Right atrium auricular region (tissue), 2 donors: ENCODE data around the gene PTPRU. TPM values are rescaled to one million over a fixed set of nuclear protein-coding genes. Genes with fewer than 3 reads are reported as not detected.
"Not testable (repeated sequence)": the region's sequence is repeated elsewhere in the genome, so short reads cannot be mapped to it uniquely, and the experiment has no call there.

Experiments used
- DNase-seq: peaks from one replicate; pipeline ENCODE4 v3.0.0-alpha.2; 2019; ENCODE audit warnings: low spot score
- H3K27ac ChIP-seq, 2 donors: fragments of 200-600 bp; sonication (generic); 1 replicate in 1 of 2; 2 replicates in 1 of 2; pipeline ENCODE4 v1.5.1; 2016 to 2019
- H3K27me3 ChIP-seq, 2 donors: fragments of 200-600 bp; sonication (generic); one replicate each; pipeline versions ENCODE4 v1.5.1 to v1.6.0; 2017 to 2019
- H3K36me3 ChIP-seq: fragments of 200-600 bp; sonication (generic); one replicate; pipeline ENCODE4 v1.5.1; 2016
- H3K4me1 ChIP-seq, 2 donors: fragments of 200-600 bp; sonication (generic); one replicate each; pipeline versions ENCODE4 v1.5.1 to v1.6.0; 2017 to 2019
- H3K4me3 ChIP-seq, 2 donors: fragments of 200-600 bp; sonication (generic); 1 replicate in 1 of 2; 2 replicates in 1 of 2; pipeline ENCODE4 v1.5.1; 2017 to 2019; ENCODE audit warnings: mild to moderate bottlenecking in 1 of 2, moderate library complexity in 1 of 2
- H3K9me3 ChIP-seq, 2 donors: fragments of 200-600 bp; sonication (generic); one replicate each; pipeline ENCODE4 v1.5.1; 2019
- CTCF ChIP-seq, 2 donors: fragments of 200-600 bp; sonication (generic); IDR thresholded peaks; one replicate each; pipeline ENCODE4 v1.5.1; 2019; ENCODE audit warnings: antibody characterized with exemption in 2 of 2
- total RNA-seq, 2 donors: library from RNA; depleted of rRNA; stranded (reverse); fragments of >200 nt; gene quantifications; one replicate each; pipeline ENCODE4 v1.1.0, GENCODE V29; 2016

Gene PTPRU
- total RNA-seq, 2 donors from 2014 or later, result 15.9 to 22.4 TPM

- Histone ChIP-seq H3K27me3 (no peaks in the 10 kb centered on the region), H3K4me3 (no peak overlapping the region), H3K27ac (no peak overlapping the region), H3K4me1 (no peaks in the 10 kb centered on the region), H3K36me3 (peaks cover 43% of the 10 kb centered on the region), H3K9me3 (no peaks in the 10 kb centered on the region)
- no peak for DNase-seq
- TF ChIP-seq CTCF (IDR thresholded peaks at IDR 0.05), result no peak
These were observed 25.0 kb upstream of the PTPRU start for GRCh38 chr1:29211086-29212030.

GRCh38 chr1:29213055-29213454 is 23.3 kb upstream of the PTPRU start:
- no peaks in the 10 kb centered on the region for H3K4me1 ChIP-seq
- DNase-seq, result no peak
- H3K27me3 ChIP-seq, result no peaks in the 10 kb centered on the region
- no peaks in the 10 kb centered on the region for H3K9me3 ChIP-seq
- H3K36me3 ChIP-seq, result peaks cover 40% of the 10 kb centered on the region
- H3K27ac ChIP-seq, result no peak overlapping the region
- TF ChIP-seq CTCF (IDR thresholded peaks at IDR 0.05), result no peak
- H3K4me3 ChIP-seq, result no peak overlapping the region

GRCh38 chr1:29217633-29218032 is 18.7 kb upstream of the PTPRU start:
- no peak overlapping the region for H3K27ac ChIP-seq
- no peak overlapping the region for H3K4me3 ChIP-seq
- H3K27me3 ChIP-seq, result no peaks in the 10 kb centered on the region
- peaks cover 29% of the 10 kb centered on the region for H3K36me3 ChIP-seq
- H3K4me1 ChIP-seq, result no peaks in the 10 kb centered on the region
- TF ChIP-seq CTCF (IDR thresholded peaks at IDR 0.05), result no peak
- DNase-seq, result no peak
- no peaks in the 10 kb centered on the region for H3K9me3 ChIP-seq

GRCh38 chr1:29218223-29218622 is 18.1 kb upstream of the PTPRU start:
- Histone ChIP-seq H3K9me3 (no peaks in the 10 kb centered on the region), H3K36me3 (peaks cover 29% of the 10 kb centered on the region), H3K4me3 (no peak overlapping the region), H3K4me1 (no peaks in the 10 kb centered on the region), H3K27me3 (no peaks in the 10 kb centered on the region), H3K27ac (no peak overlapping the region)
- TF ChIP-seq CTCF (IDR thresholded peaks at IDR 0.05), result no peak
- no peak for DNase-seq

GRCh38 chr1:29221296-29221695 is 15.0 kb upstream of the PTPRU start:
- peaks cover 7% of the 10 kb centered on the region for H3K36me3 ChIP-seq
- no peaks in the 10 kb centered on the region for H3K27me3 ChIP-seq
- TF ChIP-seq CTCF (IDR thresholded peaks at IDR 0.05), result no peak
- DNase-seq, result no peak
- no peaks in the 10 kb centered on the region for H3K4me1 ChIP-seq
- H3K27ac ChIP-seq, result no peak overlapping the region
- no peak overlapping the region for H3K4me3 ChIP-seq
- H3K9me3 ChIP-seq, result no peaks in the 10 kb centered on the region

- not testable (repeated sequence) for H3K36me3 ChIP-seq, H3K4me1 ChIP-seq, H3K4me3 ChIP-seq, H3K27ac ChIP-seq, DNase-seq, H3K9me3 ChIP-seq, H3K27me3 ChIP-seq
These were observed 14.1 kb upstream of the PTPRU start for GRCh38 chr1:29222260-29222659.
